ENCODE data around the gene MAP3K20. TPM values are rescaled to one million over a fixed set of nuclear protein-coding genes. Genes with fewer than 3 reads are reported as not detected.

The MAP3K20 gene
- total and polyA plus RNA-seq, 2 experiments from 2014 or later: 7.6 to 9.6 TPM

DNA sequence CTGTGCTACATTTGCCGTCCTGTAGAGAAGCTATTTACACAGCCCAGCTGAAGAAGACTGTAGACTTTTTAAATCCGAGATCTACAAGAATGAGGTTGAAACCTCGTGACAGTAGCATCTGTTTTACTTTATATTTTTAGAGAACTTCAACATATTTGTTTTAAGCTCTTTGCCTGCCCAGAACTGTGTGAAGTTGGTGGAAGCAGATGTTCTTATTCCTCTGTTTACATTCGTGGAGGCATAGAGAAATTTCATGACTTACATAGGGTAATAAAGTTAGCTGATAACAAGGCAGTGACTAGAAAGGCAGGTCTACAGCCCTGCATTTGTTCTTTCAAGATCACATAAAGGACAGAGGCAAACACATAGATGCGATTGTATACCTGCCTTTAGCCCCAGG lies 47.0 kb upstream of the MAP3K20 start (continued):
- TF ChIP-seq, protein P1, sequence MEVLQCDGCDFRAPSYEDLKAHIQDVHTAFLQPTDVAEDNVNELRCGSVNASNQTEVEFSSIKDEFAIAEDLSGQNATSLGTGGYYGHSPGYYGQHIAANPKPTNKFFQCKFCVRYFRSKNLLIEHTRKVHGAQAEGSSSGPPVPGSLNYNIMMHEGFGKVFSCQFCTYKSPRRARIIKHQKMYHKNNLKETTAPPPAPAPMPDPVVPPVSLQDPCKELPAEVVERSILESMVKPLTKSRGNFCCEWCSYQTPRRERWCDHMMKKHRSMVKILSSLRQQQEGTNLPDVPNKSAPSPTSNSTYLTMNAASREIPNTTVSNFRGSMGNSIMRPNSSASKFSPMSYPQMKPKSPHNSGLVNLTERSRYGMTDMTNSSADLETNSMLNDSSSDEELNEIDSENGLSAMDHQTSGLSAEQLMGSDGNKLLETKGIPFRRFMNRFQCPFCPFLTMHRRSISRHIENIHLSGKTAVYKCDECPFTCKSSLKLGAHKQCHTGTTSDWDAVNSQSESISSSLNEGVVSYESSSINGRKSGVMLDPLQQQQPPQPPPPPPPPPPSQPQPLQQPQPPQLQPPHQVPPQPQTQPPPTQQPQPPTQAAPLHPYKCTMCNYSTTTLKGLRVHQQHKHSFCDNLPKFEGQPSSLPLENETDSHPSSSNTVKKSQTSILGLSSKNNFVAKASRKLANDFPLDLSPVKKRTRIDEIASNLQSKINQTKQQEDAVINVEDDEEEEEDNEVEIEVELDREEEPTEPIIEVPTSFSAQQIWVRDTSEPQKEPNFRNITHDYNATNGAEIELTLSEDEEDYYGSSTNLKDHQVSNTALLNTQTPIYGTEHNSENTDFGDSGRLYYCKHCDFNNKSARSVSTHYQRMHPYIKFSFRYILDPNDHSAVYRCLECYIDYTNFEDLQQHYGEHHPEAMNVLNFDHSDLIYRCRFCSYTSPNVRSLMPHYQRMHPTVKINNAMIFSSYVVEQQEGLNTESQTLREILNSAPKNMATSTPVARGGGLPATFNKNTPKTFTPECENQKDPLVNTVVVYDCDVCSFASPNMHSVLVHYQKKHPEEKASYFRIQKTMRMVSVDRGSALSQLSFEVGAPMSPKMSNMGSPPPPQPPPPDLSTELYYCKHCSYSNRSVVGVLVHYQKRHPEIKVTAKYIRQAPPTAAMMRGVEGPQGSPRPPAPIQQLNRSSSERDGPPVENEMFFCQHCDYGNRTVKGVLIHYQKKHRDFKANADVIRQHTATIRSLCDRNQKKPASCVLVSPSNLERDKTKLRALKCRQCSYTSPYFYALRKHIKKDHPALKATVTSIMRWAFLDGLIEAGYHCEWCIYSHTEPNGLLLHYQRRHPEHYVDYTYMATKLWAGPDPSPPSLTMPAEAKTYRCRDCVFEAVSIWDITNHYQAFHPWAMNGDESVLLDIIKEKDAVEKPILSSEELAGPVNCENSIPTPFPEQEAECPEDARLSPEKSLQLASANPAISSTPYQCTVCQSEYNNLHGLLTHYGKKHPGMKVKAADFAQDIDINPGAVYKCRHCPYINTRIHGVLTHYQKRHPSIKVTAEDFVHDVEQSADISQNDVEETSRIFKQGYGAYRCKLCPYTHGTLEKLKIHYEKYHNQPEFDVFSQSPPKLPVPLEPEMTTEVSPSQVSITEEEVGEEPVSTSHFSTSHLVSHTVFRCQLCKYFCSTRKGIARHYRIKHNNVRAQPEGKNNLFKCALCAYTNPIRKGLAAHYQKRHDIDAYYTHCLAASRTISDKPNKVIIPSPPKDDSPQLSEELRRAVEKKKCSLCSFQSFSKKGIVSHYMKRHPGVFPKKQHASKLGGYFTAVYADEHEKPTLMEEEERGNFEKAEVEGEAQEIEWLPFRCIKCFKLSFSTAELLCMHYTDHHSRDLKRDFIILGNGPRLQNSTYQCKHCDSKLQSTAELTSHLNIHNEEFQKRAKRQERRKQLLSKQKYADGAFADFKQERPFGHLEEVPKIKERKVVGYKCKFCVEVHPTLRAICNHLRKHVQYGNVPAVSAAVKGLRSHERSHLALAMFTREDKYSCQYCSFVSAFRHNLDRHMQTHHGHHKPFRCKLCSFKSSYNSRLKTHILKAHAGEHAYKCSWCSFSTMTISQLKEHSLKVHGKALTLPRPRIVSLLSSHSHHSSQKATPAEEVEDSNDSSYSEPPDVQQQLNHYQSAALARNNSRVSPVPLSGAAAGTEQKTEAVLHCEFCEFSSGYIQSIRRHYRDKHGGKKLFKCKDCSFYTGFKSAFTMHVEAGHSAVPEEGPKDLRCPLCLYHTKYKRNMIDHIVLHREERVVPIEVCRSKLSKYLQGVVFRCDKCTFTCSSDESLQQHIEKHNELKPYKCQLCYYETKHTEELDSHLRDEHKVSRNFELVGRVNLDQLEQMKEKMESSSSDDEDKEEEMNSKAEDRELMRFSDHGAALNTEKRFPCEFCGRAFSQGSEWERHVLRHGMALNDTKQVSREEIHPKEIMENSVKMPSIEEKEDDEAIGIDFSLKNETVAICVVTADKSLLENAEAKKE (CRISPR knock-in tag; IDR thresholded peaks at IDR 0.05): no peak
- TF ChIP-seq ZNF331 (CRISPR knock-in tag; IDR thresholded peaks at IDR 0.05; ENCODE audit: low read depth): no peak

DNA sequence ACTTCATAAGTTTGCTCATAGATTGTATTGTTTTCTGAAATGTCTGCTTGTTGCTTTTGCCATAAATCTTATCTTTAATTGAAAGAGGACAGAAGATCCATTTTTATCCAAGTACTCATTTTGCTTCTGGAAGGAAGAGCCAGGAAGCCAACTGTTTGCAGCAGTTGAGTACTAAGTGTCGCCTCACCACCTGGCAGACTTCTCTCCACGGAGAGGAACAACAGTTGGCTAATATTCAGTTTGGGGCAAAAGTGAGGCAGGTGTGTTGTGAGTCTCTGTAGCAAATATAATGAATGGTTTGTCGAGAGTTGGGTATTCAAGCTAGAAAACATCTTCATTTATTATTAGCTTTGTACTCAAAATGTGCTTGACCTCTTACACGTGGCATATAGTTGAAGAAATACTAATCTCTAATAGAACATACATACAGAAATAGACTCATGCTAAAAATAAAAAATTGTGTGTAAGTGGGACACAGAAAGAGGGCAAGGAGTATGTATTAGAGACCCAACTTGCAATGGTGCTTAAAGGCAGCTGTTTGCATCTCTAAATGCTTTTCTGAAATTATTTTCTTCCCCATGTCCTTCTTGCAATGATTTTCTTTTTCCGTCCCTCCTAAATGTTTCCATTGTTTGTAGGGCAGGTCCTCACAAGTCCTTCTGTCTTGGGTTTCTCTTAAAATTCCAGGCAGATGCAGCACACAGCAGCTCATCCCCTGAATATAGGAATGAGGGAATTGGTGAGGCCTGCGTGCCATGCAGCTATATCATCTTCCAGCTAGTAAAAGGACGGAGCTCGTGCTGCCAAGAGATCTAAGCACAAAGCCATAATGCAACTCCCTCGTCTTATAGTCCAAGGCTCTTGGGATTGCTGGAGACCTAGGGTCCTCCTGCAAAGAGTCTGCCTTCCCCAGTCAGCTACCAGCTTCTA lies 44.8 kb upstream of the MAP3K20 start:
- H3K27me3 ChIP-seq (ENCODE audit: insufficient read depth): no peaks in the 10 kb centered on the region
- no peaks in the 10 kb centered on the region for H3F3A ChIP-seq (replicated peaks; ENCODE audit: low read depth)
- H3K79me2 ChIP-seq (replicated peaks; ENCODE audit: insufficient read depth): no peaks in the 10 kb centered on the region
- no peak overlapping the region for H3K4me3 Mint-ChIP-seq
- peaks cover 12% of the 10 kb centered on the region; the same call in 2 of the 3 replicates for H3K4me1 Mint-ChIP-seq
- no peaks in the 10 kb centered on the region for H3K4me1 ChIP-seq (ENCODE audit: insufficient read depth)
- no peaks in the 10 kb centered on the region for H3K36me3 Mint-ChIP-seq (ENCODE audit: low read depth)
- DNase-seq (ENCODE audit: low spot score): no peak
- H3K4me2 ChIP-seq: no peak overlapping the region
- no peak overlapping the region for H3K27ac ChIP-seq (ENCODE audit: low read depth)
- peaks cover 2% of the 10 kb centered on the region for H3K27me3 Mint-ChIP-seq (ENCODE audit: insufficient read depth, low read depth, poor library complexity)
- ATAC-seq: no peak
- no peak overlapping the region for H3K4me3 ChIP-seq
- no peaks in the 10 kb centered on the region for H4K20me1 ChIP-seq (replicated peaks; ENCODE audit: insufficient read depth)
- no peaks in the 10 kb centered on the region for H3K9me2 ChIP-seq (ENCODE audit: insufficient read depth)
- H2AFZ ChIP-seq: no peak overlapping the region
- H3K9me3 Mint-ChIP-seq: no peaks in the 10 kb centered on the region
- no peak overlapping the region for H3K27ac Mint-ChIP-seq
- H3K36me3 ChIP-seq (ENCODE audit: insufficient read depth): no peaks in the 10 kb centered on the region
- TF ChIP-seq, protein P2, sequence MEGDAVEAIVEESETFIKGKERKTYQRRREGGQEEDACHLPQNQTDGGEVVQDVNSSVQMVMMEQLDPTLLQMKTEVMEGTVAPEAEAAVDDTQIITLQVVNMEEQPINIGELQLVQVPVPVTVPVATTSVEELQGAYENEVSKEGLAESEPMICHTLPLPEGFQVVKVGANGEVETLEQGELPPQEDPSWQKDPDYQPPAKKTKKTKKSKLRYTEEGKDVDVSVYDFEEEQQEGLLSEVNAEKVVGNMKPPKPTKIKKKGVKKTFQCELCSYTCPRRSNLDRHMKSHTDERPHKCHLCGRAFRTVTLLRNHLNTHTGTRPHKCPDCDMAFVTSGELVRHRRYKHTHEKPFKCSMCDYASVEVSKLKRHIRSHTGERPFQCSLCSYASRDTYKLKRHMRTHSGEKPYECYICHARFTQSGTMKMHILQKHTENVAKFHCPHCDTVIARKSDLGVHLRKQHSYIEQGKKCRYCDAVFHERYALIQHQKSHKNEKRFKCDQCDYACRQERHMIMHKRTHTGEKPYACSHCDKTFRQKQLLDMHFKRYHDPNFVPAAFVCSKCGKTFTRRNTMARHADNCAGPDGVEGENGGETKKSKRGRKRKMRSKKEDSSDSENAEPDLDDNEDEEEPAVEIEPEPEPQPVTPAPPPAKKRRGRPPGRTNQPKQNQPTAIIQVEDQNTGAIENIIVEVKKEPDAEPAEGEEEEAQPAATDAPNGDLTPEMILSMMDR (conservative IDR thresholded peaks at IDR 0.05; ENCODE audit: low read depth in 2 of 2): no peak
- TF ChIP-seq, protein P3, sequence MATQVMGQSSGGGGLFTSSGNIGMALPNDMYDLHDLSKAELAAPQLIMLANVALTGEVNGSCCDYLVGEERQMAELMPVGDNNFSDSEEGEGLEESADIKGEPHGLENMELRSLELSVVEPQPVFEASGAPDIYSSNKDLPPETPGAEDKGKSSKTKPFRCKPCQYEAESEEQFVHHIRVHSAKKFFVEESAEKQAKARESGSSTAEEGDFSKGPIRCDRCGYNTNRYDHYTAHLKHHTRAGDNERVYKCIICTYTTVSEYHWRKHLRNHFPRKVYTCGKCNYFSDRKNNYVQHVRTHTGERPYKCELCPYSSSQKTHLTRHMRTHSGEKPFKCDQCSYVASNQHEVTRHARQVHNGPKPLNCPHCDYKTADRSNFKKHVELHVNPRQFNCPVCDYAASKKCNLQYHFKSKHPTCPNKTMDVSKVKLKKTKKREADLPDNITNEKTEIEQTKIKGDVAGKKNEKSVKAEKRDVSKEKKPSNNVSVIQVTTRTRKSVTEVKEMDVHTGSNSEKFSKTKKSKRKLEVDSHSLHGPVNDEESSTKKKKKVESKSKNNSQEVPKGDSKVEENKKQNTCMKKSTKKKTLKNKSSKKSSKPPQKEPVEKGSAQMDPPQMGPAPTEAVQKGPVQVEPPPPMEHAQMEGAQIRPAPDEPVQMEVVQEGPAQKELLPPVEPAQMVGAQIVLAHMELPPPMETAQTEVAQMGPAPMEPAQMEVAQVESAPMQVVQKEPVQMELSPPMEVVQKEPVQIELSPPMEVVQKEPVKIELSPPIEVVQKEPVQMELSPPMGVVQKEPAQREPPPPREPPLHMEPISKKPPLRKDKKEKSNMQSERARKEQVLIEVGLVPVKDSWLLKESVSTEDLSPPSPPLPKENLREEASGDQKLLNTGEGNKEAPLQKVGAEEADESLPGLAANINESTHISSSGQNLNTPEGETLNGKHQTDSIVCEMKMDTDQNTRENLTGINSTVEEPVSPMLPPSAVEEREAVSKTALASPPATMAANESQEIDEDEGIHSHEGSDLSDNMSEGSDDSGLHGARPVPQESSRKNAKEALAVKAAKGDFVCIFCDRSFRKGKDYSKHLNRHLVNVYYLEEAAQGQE (IDR thresholded peaks at IDR 0.05; ENCODE audit: unreplicated experiment): no peak
- TF ChIP-seq CREB1 (CRISPR knock-in tag; IDR thresholded peaks at IDR 0.05; ENCODE audit: low read depth): no peak
- TF ChIP-seq, protein P4, sequence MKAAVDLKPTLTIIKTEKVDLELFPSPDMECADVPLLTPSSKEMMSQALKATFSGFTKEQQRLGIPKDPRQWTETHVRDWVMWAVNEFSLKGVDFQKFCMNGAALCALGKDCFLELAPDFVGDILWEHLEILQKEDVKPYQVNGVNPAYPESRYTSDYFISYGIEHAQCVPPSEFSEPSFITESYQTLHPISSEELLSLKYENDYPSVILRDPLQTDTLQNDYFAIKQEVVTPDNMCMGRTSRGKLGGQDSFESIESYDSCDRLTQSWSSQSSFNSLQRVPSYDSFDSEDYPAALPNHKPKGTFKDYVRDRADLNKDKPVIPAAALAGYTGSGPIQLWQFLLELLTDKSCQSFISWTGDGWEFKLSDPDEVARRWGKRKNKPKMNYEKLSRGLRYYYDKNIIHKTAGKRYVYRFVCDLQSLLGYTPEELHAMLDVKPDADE (IDR thresholded peaks at IDR 0.05): no peak
- TF ChIP-seq ZNF114 (CRISPR knock-in tag; IDR thresholded peaks at IDR 0.05): no peak
- TF ChIP-seq STAT1 (IDR thresholded peaks at IDR 0.05; ENCODE audit: unreplicated experiment): no peak
- no peak for TF ChIP-seq POLR2AphosphoS5 (IDR thresholded peaks at IDR 0.05; ENCODE audit: low read depth)
- TF ChIP-seq JUNB (IDR thresholded peaks at IDR 0.05; ENCODE audit: unreplicated experiment): no peak
- TF ChIP-seq NANOG (IDR thresholded peaks at IDR 0.05; ENCODE audit: borderline replicate concordance): no peak
